ENCODE measurements around the gene ABCG8. TPM values are rescaled to one million over a fixed set of nuclear protein-coding genes. Genes with fewer than 3 reads are reported as not detected.

ABCG8 gene
- total RNA-seq, 3 donors from 2014 or later (not counting 1 experiment from before 2014, with no cell fraction given), result not detected

DNA sequence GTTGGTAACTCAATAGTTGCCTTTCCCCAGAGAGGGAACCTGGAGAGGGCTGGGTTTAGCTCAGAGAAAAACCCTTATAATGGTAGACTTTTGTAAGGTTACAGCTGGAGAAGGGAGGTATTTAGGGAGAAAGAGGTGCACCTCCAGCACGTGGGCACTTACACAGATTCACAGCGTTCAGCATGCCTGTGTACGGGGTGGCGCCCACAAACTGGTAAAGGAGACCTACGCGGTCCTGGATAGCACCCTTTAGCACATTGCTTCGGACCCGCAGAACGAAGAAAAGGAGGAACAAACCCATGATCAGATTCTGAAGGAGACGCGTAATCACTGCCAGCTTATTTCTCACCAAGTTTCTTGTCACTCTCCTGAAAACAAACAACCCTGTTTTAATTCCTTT lies 15.0 kb upstream of the ABCG8 start:
- Histone ChIP-seq H3K27me3 (ENCODE audit: control insufficient read depth, insufficient read depth, low read length) (no peaks in the 10 kb centered on the region), H3K36me3 (ENCODE audit: control insufficient read depth, insufficient read depth, low read length) (no peaks in the 10 kb centered on the region), H3K9me3 (ENCODE audit: control insufficient read depth, insufficient read depth, low read length) (no peaks in the 10 kb centered on the region), H3K4me3 (ENCODE audit: low read length) (no peak overlapping the region), H3K4me1 (ENCODE audit: control insufficient read depth, insufficient read depth, low read length) (no peaks in the 10 kb centered on the region), H3K27ac (ENCODE audit: low read length) (no peak overlapping the region)
- intact Hi-C loops (cut with micrococcal nuclease), result no loop called here
- DNase-seq (no peak), ATAC-seq (no peak)
- Mint-ChIP-seq H3K36me3 (no peaks in the 10 kb centered on the region), H3K27ac (no peak overlapping the region), H3K27me3 (ENCODE audit: low read depth in 2 of 2) (peaks cover 10 to 21% of the 10 kb centered on the region in 2 donors), H3K4me1 (no peaks in the 10 kb centered on the region), H3K9me3 (no peaks in the 10 kb centered on the region), H3K4me3 (no peak overlapping the region)
- no peak for TF ChIP-seq CTCF (IDR thresholded peaks at IDR 0.05)
- 86% methylated on average over 9 of the region's 11 CpGs for WGBS (ENCODE audit: insufficient coverage)

DNA sequence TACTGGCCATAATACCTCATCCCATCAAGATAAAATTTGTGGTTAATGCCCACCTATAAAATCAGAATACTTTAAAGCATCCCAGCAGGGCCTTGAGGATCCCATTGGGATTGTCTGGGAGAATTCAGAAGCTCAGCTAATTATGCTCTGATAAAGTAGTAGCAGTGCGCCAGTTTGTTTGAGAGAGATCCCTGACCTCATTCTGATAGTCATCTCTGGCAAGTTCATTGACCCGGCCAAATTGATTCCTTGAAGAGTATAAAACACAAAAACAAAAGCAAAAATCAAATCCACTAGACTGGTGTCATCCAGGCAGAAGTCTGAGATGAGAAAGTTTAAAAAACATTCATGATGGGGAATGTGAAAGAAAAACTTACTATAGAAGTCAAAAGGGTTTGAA lies 14.3 kb upstream of the ABCG8 start:
- no peaks in the 10 kb centered on the region for H3K4me1 Mint-ChIP-seq
- H3K4me3 Mint-ChIP-seq, result no peak overlapping the region
- no peak overlapping the region for H3K27ac Mint-ChIP-seq
- H3K9me3 Mint-ChIP-seq, result no peaks in the 10 kb centered on the region
- H3K36me3 Mint-ChIP-seq, result no peaks in the 10 kb centered on the region
- WGBS (ENCODE audit: insufficient coverage), result 95% methylated on average over 2 of the region's 2 CpGs
- Histone ChIP-seq H3K36me3 (ENCODE audit: control insufficient read depth, insufficient read depth, low read length) (no peaks in the 10 kb centered on the region), H3K9me3 (ENCODE audit: control insufficient read depth, insufficient read depth, low read length) (no peaks in the 10 kb centered on the region), H3K4me1 (ENCODE audit: control insufficient read depth, insufficient read depth, low read length) (no peaks in the 10 kb centered on the region), H3K27ac (ENCODE audit: low read length) (no peak overlapping the region), H3K4me3 (ENCODE audit: low read length) (no peak overlapping the region), H3K27me3 (ENCODE audit: control insufficient read depth, insufficient read depth, low read length) (no peaks in the 10 kb centered on the region)
- TF ChIP-seq CTCF (IDR thresholded peaks at IDR 0.05), result no peak
- DNase-seq (no peak), ATAC-seq (no peak)
- intact Hi-C loops (cut with micrococcal nuclease), result no loop called here
- peaks cover 12 to 26% of the 10 kb centered on the region in 2 donors for H3K27me3 Mint-ChIP-seq (ENCODE audit: low read depth in 2 of 2)

DNA sequence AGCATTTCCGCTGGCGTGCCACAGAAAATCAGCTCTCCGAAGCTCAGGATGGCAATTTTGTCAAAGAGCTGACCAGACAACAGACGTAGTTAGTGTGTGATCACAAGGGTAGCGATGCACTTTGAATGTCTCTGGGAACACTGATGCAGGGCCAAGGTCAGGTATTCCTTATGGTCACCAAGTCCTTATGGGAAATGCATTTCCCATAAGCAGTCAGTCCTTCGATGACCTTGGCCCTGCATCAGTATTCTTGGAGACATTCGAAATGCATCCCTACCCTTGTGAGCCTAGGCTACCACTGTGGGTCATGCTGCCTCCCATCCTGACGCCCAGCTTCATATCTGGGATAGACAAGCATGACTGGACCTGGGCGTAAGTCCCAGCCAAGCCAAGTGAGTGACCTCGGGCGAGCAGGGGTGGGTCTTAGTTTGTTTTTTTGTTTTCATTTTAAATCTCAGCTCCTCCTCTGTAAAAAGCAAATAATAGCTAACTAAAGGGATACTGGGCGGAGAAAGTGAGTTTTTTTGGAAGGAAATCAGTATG lies 13.7 kb upstream of the ABCG8 start:
- Mint-ChIP-seq H3K4me3 (no peak overlapping the region), H3K4me1 (no peaks in the 10 kb centered on the region), H3K27ac (no peak overlapping the region), H3K27me3 (ENCODE audit: low read depth in 2 of 2) (peaks cover 14 to 29% of the 10 kb centered on the region in 2 donors), H3K9me3 (no peaks in the 10 kb centered on the region), H3K36me3 (no peaks in the 10 kb centered on the region)
- intact Hi-C loops (cut with micrococcal nuclease), result no loop called here
- ATAC-seq (no peak), DNase-seq (no peak)
- WGBS (ENCODE audit: insufficient coverage), result 86% methylated on average over 10 of the region's 12 CpGs
- H3K27ac ChIP-seq (ENCODE audit: low read length), result no peak overlapping the region
- no peak overlapping the region for H3K4me3 ChIP-seq (ENCODE audit: low read length)
- H3K4me1 ChIP-seq (ENCODE audit: control insufficient read depth, insufficient read depth, low read length), result no peaks in the 10 kb centered on the region
- H3K27me3 ChIP-seq (ENCODE audit: control insufficient read depth, insufficient read depth, low read length), result no peaks in the 10 kb centered on the region
- no peaks in the 10 kb centered on the region for H3K36me3 ChIP-seq (ENCODE audit: control insufficient read depth, insufficient read depth, low read length)
- H3K9me3 ChIP-seq (ENCODE audit: control insufficient read depth, insufficient read depth, low read length), result no peaks in the 10 kb centered on the region
- no peak for TF ChIP-seq CTCF (IDR thresholded peaks at IDR 0.05)

DNA sequence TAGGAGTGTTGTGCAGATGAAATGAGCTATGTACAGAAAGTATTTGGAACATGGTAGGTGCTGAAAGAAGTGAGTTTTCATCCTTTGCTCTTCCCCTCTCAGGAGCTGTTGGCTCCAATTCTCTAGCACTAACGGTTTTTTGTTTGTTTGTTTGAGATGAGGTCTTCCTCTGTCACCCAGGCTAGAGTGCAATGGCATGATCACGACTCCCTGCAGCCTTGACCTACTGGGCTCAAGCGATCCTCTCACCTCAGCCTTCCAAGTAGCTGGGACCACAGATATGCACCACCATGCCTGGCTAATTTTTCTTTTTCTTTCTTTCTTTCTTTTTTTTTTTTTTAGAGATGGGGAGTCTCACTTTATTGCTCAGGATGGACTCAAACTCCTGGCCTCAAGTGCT lies 12.9 kb upstream of the ABCG8 start:
- Histone ChIP-seq H3K4me3 (ENCODE audit: low read length) (no peak overlapping the region), H3K27me3 (ENCODE audit: control insufficient read depth, insufficient read depth, low read length) (no peaks in the 10 kb centered on the region), H3K4me1 (ENCODE audit: control insufficient read depth, insufficient read depth, low read length) (no peaks in the 10 kb centered on the region), H3K27ac (ENCODE audit: low read length) (no peak overlapping the region), H3K36me3 (ENCODE audit: control insufficient read depth, insufficient read depth, low read length) (no peaks in the 10 kb centered on the region), H3K9me3 (ENCODE audit: control insufficient read depth, insufficient read depth, low read length) (no peaks in the 10 kb centered on the region)
- H3K9me3 Mint-ChIP-seq, result no peaks in the 10 kb centered on the region
- no peak for DNase-seq
- ATAC-seq, result no peak
- intact Hi-C loops (cut with micrococcal nuclease), result no loop called here
- 100% methylated on average over 2 of the region's 3 CpGs for WGBS (ENCODE audit: insufficient coverage)
- no peaks in the 10 kb centered on the region for H3K4me1 Mint-ChIP-seq
- no peak overlapping the region for H3K27ac Mint-ChIP-seq
- TF ChIP-seq CTCF (IDR thresholded peaks at IDR 0.05), result no peak
- H3K36me3 Mint-ChIP-seq, result no peaks in the 10 kb centered on the region
- no peak overlapping the region for H3K4me3 Mint-ChIP-seq
- peaks cover 11 to 34% of the 10 kb centered on the region in 2 donors for H3K27me3 Mint-ChIP-seq (ENCODE audit: low read depth in 2 of 2)
